Measurements from ENCODE around the gene PDE6H. TPM values are rescaled to one million over a fixed set of nuclear protein-coding genes. Genes with fewer than 3 reads are reported as not detected.
A peak's percentile ranks its signal among the peaks of the same experiment; 100 is the strongest.

Gene PDE6H
- total RNA-seq, 2 experiments from 2014 or later: not detected

DNA sequence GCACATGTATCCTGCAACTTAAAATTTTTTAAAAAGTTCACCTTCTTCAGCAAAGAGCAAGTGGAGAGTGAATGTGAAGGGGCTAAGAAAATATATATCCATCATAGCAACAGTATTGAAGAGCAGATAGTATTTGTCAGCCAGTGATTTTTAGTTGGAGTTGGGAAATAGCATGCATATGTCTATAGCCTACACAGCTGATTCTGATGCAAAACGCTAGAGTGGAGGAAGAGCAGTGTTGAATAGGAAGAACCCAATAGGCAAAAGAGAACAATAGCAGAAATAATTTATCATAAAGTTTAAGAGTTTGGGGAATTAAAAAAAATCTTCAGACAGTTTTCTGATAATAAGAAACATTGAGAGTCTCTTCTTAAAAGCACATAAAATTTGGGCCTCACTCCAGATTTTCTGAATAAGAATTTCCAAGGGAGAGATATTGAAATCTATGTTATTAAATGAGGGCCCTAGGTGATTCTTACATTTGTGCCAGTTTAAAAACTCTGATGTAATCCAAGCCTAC lies 12.0 kb downstream of the PDE6H start:
- Mint-ChIP-seq H3K36me3 (peaks cover 4% of the 10 kb centered on the region), H3K9me3 (peaks cover 2% of the 10 kb centered on the region), H3K27ac (no peak overlapping the region), H3K27me3 (no peaks in the 10 kb centered on the region), H3K4me1 (peaks cover 43% of the 10 kb centered on the region), H3K4me3 (no peak overlapping the region)
- no peak for DNase-seq
- POLR2A ChIA-PET: interaction anchor here (1.0 to 1.4 kb wide), 2 partner anchors 31 to 215 kb away, joined by 4 to 5 read pairs; no protein-coding TSS in a partner anchor
- no peak for ATAC-seq (ENCODE audit: low read depth)

DNA sequence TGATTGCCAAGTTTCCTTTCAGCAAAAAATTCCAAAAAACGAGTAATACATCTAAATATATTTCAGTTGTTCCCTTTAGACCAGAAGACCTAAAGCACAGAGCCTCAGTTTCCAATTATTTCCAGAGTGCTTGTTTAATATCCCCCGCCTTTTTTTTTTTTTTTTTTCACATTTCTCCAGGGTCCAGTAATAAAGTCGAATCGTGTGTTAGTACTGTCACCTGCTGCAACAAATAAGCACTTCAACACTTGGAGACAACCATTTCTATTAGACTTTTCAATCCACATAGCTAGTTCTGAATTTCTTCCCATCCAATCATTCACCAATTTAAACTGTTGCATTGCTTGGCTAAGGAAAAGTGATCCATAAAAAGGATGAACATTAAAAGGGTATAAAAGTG lies 13.6 kb downstream of the PDE6H start:
- DNase-seq (no peak), ATAC-seq (ENCODE audit: low read depth) (no peak)
- no peak overlapping the region for H3K4me3 Mint-ChIP-seq
- no peaks in the 10 kb centered on the region for H3K27me3 Mint-ChIP-seq
- H3K9me3 Mint-ChIP-seq: peaks cover 11% of the 10 kb centered on the region
- peaks cover 10% of the 10 kb centered on the region for H3K36me3 Mint-ChIP-seq
- peaks cover 28% of the 10 kb centered on the region for H3K4me1 Mint-ChIP-seq
- POLR2A ChIA-PET: no interaction called here
- H3K27ac Mint-ChIP-seq: no peak overlapping the region

DNA sequence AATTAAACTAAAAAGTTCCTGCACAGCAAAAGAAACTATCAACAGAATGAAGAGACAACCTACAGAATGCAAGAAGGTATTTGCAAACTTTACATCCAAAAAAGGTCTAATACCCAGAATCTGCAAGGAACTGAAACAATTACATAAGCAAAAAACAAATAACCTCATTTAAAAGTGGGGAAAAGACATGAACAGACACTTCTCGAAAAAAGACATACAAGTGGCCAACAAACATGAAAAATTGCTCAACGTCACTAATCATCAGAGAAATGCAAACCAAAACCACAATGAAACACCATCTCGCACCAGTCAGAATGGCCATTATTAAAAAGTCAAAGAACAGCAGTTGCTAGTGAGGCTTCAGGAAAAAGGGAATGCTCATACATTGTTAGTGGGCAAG lies 15.2 kb downstream of the PDE6H start:
- H3K4me1 Mint-ChIP-seq: peaks cover 18% of the 10 kb centered on the region
- H3K27me3 Mint-ChIP-seq: no peaks in the 10 kb centered on the region
- DNase-seq: no peak
- ATAC-seq (ENCODE audit: low read depth): no peak
- POLR2A ChIA-PET: no interaction called here
- H3K4me3 Mint-ChIP-seq: no peak overlapping the region
- peaks cover 13% of the 10 kb centered on the region for H3K9me3 Mint-ChIP-seq
- no peak overlapping the region for H3K27ac Mint-ChIP-seq
- H3K36me3 Mint-ChIP-seq: peaks cover 11% of the 10 kb centered on the region

DNA sequence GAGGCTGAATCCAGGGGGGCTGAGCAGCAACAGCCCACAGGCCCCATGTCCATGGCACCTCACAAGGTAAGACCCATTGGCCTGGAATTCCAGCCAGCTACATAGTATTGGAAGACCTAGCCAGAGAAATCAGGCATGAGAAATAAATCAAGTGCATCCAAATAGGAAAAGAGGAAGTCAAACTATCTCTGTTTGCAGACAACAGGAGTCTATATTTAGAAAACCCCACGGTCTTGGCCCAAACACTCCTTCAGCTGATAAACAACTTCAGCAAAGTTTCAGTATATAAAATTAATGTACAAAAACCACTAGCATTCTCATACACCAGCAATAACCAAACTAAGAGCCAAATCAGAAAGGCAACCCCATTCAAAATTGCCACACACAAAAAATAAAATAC lies 16.9 kb downstream of the PDE6H start:
- Mint-ChIP-seq H3K27ac (no peak overlapping the region), H3K9me3 (peaks cover 13% of the 10 kb centered on the region), H3K4me1 (peaks cover 18% of the 10 kb centered on the region), H3K4me3 (no peak overlapping the region), H3K36me3 (peaks cover 11% of the 10 kb centered on the region), H3K27me3 (no peaks in the 10 kb centered on the region)
- no peak for ATAC-seq (ENCODE audit: low read depth)
- DNase-seq: no peak
- POLR2A ChIA-PET: interaction anchor here (1.0 kb wide), 1 partner anchor 216 kb away, joined by 3 read pairs; a partner anchor contains a TSS

DNA sequence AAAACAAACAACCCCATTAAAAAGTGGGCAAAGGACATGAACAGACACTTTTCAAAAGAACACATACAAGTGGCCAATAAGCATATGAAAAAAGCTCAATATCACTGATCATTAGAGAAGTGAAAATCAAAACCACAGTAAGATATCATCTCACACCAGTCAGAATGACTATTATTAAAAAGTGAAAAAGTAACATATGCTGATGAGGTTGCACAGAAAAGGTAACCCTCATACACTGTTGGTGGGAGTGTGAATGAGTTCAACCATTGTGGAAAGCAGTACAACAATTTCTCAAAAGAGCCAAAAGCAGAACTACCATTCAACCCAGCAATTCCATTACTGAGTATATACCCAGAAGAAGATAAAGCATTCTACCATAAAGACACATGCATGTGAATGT lies 18.2 kb downstream of the PDE6H start:
- DNase-seq: no peak
- Mint-ChIP-seq H3K4me3 (no peak overlapping the region), H3K27me3 (no peaks in the 10 kb centered on the region), H3K27ac (no peak overlapping the region), H3K9me3 (peaks cover 13% of the 10 kb centered on the region), H3K36me3 (peaks cover 11% of the 10 kb centered on the region), H3K4me1 (peaks cover 23% of the 10 kb centered on the region)
- POLR2A ChIA-PET: no interaction called here
- ATAC-seq (ENCODE audit: low read depth): no peak

DNA sequence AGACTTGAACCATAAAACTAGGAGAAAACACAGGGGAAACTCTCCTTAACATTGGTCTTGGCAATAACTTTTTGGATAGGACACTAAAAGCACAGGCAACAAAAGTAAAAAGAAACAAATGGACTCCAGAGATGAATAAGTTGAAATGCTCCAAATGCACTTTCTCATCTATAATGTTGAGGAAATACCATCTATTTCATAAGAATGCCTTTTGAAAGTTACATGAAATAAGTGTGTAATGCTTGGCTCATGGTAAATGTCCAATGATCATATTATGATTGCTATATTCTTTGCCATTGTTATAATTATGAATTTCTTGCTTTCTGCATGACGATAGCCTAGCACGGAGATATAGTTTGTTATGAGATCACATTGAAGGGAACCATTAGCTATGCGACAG lies 19.8 kb downstream of the PDE6H start:
- no peak overlapping the region for H3K4me3 Mint-ChIP-seq
- H3K9me3 Mint-ChIP-seq: peaks cover 13% of the 10 kb centered on the region
- peaks cover 11% of the 10 kb centered on the region for H3K36me3 Mint-ChIP-seq
- DNase-seq (no peak), ATAC-seq (ENCODE audit: low read depth) (no peak)
- POLR2A ChIA-PET: interaction anchor here (0.7 to 1.0 kb wide), 2 partner anchors 31 to 190 kb away, joined by 3 read pairs; partner anchors contain the start of genes ARHGDIB, C12orf60 and WBP11
- H3K4me1 Mint-ChIP-seq: peaks cover 23% of the 10 kb centered on the region
- no peaks in the 10 kb centered on the region for H3K27me3 Mint-ChIP-seq
- H3K27ac Mint-ChIP-seq: no peak overlapping the region

DNA sequence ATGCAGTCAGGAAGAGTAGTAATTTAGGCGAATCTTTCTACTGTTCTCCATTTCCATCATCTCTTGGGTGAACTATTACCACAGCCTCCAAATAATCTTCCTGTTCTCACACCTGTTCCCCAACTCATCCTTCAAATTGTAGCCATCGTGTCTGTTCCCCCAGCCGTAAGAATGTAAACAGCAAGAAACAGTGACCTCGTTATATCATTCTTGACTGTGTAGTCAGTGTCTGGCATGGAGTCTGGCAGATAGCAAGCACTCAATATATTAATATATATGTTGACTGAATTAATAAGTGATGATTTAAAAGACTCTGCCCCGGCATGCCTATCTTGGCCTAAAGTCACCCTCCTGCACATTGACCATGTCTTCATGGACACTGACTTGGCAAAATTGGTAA lies 20.3 kb downstream of the PDE6H start:
- peaks cover 23% of the 10 kb centered on the region for H3K4me1 Mint-ChIP-seq
- no peak for ATAC-seq (ENCODE audit: low read depth)
- H3K36me3 Mint-ChIP-seq: peaks cover 11% of the 10 kb centered on the region
- peaks cover 12% of the 10 kb centered on the region for H3K9me3 Mint-ChIP-seq
- DNase-seq: no peak
- no peak overlapping the region for H3K4me3 Mint-ChIP-seq
- POLR2A ChIA-PET: interaction anchor here (0.7 to 1.0 kb wide), 2 partner anchors 32 to 190 kb away, joined by 3 read pairs; partner anchors contain the start of genes ARHGDIB, C12orf60 and WBP11
- peaks cover 2% of the 10 kb centered on the region for H3K27me3 Mint-ChIP-seq
- no peak overlapping the region for H3K27ac Mint-ChIP-seq

DNA sequence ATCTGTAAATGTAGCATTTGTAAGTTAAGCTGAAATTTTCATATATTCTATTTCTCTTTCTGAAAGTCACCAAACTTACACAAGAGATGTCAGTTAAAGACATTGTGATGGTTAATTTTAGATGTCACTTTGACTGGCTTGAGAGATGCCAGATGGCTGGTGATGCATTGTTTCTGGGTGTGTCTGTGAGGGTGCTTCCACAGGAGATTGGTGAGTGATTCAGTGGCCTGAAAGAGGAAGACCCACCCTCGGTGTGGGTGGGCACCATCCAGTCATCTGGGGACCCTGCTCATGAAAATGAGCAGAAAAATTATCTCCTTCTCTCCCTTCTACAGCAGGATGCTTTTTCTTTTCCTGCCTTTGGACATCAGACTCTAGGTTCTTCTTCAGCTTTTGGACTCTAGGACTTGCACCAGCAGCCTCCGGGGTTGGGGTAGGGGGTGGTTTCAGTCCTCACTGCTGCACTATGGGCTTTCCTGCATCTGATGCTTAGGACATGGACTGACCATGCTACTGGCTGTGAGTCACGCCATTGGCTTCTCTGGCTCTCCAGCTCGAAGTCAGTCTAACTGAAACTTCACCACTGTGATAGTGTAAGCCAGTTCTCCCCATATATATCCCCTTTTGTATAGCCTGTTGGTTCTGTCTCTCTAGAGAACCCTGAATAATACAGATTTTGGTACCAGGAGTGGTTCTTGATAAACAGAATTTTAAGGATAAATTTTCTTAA lies 20.9 kb downstream of the PDE6H start:
- Mint-ChIP-seq H3K9me3 (peaks cover 11% of the 10 kb centered on the region), H3K36me3 (peaks cover 11% of the 10 kb centered on the region), H3K27me3 (peaks cover 8% of the 10 kb centered on the region), H3K4me1 (peaks cover 23% of the 10 kb centered on the region), H3K4me3 (no peak overlapping the region), H3K27ac (no peak overlapping the region)
- no peak for DNase-seq
- POLR2A ChIA-PET: interaction anchor here (1.0 kb wide), 1 partner anchor 191 kb away, joined by 3 read pairs; the partner anchor contains the start of genes C12orf60 and WBP11
- no peak for ATAC-seq (ENCODE audit: low read depth)

DNA sequence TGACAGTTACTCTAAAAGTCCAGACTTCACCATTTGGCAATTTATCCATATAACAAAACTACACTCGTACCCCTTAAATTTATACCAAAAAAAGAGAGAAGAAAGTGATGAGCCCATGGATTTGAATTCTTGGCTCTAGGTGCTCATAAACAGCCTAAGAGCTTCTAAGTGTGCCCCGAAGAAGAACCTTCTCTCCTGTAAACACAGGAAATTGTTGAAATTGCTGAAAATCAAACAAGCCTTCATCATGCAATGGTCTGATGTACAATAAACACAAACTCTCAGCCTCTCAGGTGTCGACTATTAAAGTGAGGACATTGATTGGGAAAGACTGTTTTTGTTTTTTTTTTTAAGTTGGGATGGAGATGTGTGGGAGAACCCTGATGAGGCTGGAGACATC lies 21.8 kb downstream of the PDE6H start:
- POLR2A ChIA-PET: interaction anchor here (0.6 to 1.0 kb wide), 4 partner anchors 33 to 221 kb away, joined by 3 read pairs; partner anchors contain the start of gene ARHGDIB
- Mint-ChIP-seq H3K4me1 (peaks cover 20% of the 10 kb centered on the region), H3K36me3 (peaks cover 11% of the 10 kb centered on the region), H3K4me3 (no peak overlapping the region), H3K9me3 (peaks cover 11% of the 10 kb centered on the region), H3K27me3 (peaks cover 13% of the 10 kb centered on the region), H3K27ac (no peak overlapping the region)
- no peak for DNase-seq
- ATAC-seq (ENCODE audit: low read depth): no peak

DNA sequence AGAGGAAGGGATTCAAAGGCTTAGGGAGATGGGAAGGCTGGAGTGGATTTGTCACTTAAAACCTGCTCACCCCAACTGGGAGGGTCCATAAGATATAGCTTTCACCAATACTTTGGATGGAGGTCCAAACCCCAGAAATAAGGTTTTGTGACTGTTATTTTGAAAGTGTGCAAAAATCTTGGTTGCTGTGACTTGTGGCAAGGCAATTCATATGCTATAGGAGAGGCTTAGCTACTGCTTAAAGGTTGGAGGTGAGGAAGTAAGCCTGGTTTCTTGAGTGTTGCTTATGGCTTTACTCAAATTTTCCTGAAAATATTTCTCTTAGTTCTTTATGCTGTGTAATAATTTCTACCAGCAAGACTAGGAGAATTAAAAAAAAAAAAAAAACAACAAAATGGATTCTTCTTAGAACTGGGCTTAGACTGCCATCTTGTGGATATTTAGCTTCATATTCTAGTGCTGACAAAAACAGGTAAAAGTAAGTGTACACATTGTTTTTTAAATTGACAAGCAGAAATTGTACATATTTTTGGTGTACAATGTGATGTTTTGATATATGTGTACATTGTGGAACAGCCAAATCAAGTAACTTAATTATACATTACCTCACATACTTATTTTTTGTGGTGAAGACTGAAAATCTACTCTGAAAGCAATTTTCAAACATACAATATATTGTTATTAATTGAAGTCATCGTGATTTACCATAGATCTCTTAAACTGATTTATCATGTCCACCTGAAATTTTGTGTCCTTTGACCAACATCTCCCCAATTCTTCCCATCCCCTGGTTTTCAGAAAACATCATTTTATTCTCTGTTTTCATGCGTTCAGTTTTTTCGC lies 23.0 kb downstream of the PDE6H start:
- peak; percentile 46 for ATAC-seq (ENCODE audit: low read depth)
- Mint-ChIP-seq H3K27me3 (peaks cover 17% of the 10 kb centered on the region), H3K9me3 (peaks cover 8% of the 10 kb centered on the region), H3K27ac (peak overlapping the region; percentile 33), H3K4me1 (peaks cover 20% of the 10 kb centered on the region), H3K4me3 (peak overlapping the region; percentile 5), H3K36me3 (peaks cover 7% of the 10 kb centered on the region)
- POLR2A ChIA-PET: interaction anchor here (0.5 to 1.2 kb wide), 8 partner anchors 34 to 226 kb away, joined by 3 to 9 read pairs (median 4); partner anchors contain the start of gene ARHGDIB
- DNase-seq: no peak

DNA sequence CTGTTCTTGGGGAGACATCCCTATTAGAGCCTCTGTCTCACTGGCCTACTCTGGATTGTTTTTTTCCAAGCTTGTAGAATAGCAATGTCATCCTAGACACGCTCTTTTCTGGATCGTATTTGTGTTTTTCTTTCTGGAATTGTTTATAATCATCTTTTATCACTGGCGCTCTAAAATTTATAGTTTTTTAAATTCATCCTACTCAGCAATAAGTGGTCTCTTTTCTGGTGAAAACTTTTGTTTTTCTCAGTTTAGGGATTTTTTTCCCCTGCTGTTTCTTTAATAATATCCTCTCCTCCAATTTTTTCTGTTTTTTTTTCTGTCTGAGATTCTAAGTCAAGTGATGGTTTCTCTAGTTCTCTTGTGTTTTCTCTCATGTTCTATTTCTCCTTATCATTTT lies 25.2 kb downstream of the PDE6H start:
- no peaks in the 10 kb centered on the region for H3K36me3 Mint-ChIP-seq
- no peak overlapping the region for H3K4me3 Mint-ChIP-seq
- H3K9me3 Mint-ChIP-seq: no peaks in the 10 kb centered on the region
- peaks cover 31% of the 10 kb centered on the region for H3K27me3 Mint-ChIP-seq
- no peak for DNase-seq
- H3K27ac Mint-ChIP-seq: no peak overlapping the region
- POLR2A ChIA-PET: no interaction called here
- no peak for ATAC-seq (ENCODE audit: low read depth)
- H3K4me1 Mint-ChIP-seq: peaks cover 20% of the 10 kb centered on the region

DNA sequence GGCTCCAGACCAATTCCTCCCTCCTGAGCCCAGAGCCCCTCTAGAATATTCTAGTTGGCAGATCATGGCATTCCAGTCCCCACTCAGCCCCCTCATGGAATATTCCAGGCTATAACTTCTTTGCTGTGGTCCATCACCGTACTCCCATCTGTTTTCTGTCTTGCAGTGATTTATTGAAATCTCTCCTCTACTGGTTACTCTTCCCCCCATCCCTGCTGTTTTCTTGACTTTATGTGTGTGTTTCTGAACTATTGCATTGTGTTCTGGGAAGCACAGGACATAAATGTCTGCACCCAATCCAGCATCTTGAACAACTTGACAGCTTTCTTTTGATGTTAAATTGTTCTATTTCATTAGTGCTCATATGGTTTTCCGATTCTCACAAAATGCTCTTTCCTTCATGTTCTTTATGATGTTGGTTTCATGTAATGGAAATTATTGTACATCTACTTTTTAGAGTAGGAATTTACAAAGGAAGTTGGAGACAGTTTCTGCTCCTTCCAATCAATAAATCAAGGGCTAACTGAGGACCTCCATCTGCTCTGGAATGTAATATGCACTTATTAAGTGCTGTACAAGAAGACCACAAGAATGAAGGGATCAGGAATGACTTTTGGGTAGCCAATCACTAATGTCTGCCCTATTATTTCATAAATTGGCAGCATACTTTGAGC lies 26.3 kb downstream of the PDE6H start:
- peaks cover 14% of the 10 kb centered on the region for H3K4me1 Mint-ChIP-seq
- ATAC-seq (ENCODE audit: low read depth) (no peak), DNase-seq (no peak)
- H3K36me3 Mint-ChIP-seq: no peaks in the 10 kb centered on the region
- H3K4me3 Mint-ChIP-seq: no peak overlapping the region
- no peak overlapping the region for H3K27ac Mint-ChIP-seq
- H3K9me3 Mint-ChIP-seq: no peaks in the 10 kb centered on the region
- peaks cover 36% of the 10 kb centered on the region for H3K27me3 Mint-ChIP-seq
- POLR2A ChIA-PET: no interaction called here
